H54 (cell line): ENCODE data around the gene GNA14.
"Not testable (repeated sequence)": the region's sequence is repeated elsewhere in the genome, so short reads cannot be mapped to it uniquely, and the experiment has no call there.

Source experiments
- DNase-seq: peaks from one replicate; pipeline ENCODE4 v3.0.0; 2011; ENCODE audit warnings: low spot score, mixed read lengths; ENCODE audit not compliant: insufficient read length
- FAIRE-seq: peaks from 3 replicates; lab custom pipeline; 2011; peaks lifted over from hg19 to GRCh38; lab: Jason Lieb, UNC
- POLR2A ChIP-seq: IDR thresholded peaks from 2 replicates; pipeline ENCODE4 v1.6.1; 2011; ENCODE audit warnings: low read depth, mild to moderate bottlenecking, low read length

The GNA14 gene

GRCh38 chr9:77648234-77649108 lies at the start of gene GNA14:
Gene GNA14 (minus strand): TSS chr9:77648322. CDS start chr9:77647793, 529 bp downstream.
- no peak for FAIRE-seq

GRCh38 chr9:77697238-77697984 lies 49.3 kb upstream of the GNA14 start:
- TF ChIP-seq POLR2A = no peak
- DNase-seq (no peak), FAIRE-seq (peak; percentile 68)

More at GRCh38 chr9:77648234-77649108, at the start of gene GNA14:
- TF ChIP-seq POLR2A = no peak
- no peak for DNase-seq

GRCh38 chr9:77690723-77691122 lies 42.6 kb upstream of the GNA14 start:
- not testable (repeated sequence) for DNase-seq, FAIRE-seq

- not testable (repeated sequence) for DNase-seq
- peak; percentile 68 for FAIRE-seq
Measured at GRCh38 chr9:77690119-77690518, 42.0 kb upstream of the GNA14 start.

DNA sequence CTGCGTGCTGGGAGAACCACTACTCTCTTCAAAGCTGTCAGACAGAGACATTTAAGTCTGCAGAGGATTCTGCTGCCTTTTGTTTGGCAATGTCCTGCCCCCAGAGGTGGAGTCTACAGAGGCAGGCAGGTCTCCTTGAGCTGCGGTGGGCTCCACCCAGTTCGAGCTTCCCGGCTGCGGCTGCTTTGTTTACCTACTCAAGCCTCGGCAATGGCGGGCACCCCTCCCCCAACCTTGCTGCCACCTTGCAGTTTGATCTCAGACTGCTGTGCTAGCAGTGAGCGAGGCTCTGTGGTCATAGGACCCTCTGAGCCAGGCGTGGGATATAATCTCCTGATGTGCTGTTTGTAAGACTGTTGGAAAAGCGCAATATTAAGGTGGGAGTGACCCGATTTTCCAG lies 39.6 kb upstream of the GNA14 start:
- not testable (repeated sequence) for DNase-seq, FAIRE-seq

DNA sequence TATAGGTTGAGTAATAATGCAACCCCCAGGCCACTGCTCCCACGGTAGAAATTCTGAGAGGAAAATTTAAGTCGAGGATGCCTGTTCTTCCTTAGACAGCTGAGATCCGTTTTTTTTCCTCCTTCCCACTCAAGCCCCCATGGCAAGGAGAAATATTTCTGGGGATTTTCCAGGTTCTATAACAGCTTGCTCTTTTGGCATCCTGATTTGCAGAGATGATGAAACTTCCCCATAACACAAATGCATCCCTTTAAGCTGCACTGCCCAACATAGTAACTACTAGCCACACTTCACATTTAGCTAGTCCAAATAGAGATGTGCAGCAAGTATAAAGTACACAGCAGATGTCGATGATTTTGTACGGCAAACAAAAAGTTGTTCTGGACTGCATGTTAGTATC lies 32.5 kb upstream of the GNA14 start:
- DNase-seq (no peak), FAIRE-seq (no peak)
- no peak for TF ChIP-seq POLR2A

- FAIRE-seq (no peak), DNase-seq (no peak)
- TF ChIP-seq POLR2A = no peak
Measured at GRCh38 chr9:77679661-77680368, 31.7 kb upstream of the GNA14 start.

DNA sequence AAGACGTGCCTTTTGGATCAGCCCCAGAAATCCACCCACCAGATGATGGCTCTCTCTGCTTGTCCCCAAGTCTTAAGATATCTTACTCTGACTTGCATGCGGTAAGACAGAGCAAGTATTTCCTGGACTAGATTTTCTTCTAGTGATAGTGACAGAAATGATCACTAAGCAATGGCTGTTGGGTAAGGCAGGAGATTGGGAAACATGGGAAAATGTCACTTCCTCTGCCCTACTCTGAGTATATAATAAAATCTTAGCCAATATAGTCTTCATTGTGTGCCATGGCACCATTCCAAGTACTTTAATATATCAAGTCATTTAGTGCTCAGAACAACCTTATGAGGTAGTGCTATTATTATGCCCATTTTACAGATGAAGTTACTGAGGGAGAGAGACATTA lies 31.0 kb upstream of the GNA14 start:
- FAIRE-seq (no peak), DNase-seq (no peak)
- TF ChIP-seq POLR2A = no peak

GRCh38 chr9:77677957-77678535 lies 29.9 kb upstream of the GNA14 start:
- no peak for FAIRE-seq
- no peak for TF ChIP-seq POLR2A
- no peak for DNase-seq

DNA sequence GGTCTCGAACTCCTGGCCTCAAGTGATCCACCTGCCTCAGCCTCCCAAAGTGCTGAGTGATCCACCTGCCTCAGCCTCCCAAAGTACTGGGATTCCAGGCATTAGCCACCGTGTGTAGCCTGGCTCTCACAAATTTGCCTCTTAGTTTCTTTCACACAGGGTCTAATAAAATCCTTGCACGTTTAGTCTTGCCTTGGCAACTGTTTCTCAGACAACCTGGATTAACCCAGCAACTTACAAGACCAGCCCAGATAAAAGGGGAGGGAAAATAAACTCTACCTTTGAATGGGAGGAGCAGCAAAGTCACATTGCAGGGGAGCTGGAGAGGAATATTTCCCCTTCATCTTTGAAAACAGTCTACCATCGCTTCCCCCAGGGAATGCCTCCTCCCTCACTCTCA lies 29.3 kb upstream of the GNA14 start:
- DNase-seq (no peak), FAIRE-seq (no peak)
- TF ChIP-seq POLR2A = no peak

DNA sequence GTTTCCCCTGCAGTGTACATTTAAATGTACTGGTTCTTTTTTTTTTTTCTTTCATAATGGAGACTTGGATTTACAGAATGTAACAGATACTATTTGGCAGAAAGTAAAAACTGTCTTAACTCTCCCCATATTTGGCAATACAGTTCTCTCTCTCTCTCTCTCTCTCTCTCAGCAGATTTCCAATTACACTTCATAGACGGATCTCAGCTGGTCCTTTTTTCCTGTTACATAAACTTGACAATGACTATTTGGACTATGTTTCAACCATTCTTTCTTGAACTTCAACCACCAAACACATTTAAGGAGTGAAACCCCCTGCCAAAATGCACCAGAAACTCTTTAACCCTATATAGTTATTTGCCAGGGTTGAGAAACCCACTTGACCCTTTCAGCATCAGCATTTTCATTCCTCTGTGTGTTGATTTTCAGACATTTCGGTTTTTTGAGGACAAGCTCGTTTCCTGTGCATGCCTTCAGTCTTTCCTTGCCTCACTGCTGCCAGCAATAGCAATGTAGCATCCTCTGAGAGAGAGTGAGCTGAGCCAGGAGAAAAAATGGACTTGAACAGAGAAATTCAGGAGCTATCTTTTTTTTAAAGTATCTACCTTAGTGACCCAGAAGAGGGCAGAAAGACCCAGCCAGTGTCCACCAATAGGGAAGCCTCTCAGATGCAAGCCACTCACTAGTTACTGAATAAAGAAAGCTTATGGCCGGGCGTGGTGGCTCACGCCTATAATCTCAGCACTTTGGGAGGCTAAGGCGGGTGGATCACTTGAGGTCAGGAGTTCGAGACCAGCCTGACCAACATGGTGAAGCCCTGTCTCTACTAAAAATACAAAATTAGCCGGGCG lies 26.0 kb upstream of the GNA14 start:
- no peak for TF ChIP-seq POLR2A
- no peak for FAIRE-seq
- no peak for DNase-seq

DNA sequence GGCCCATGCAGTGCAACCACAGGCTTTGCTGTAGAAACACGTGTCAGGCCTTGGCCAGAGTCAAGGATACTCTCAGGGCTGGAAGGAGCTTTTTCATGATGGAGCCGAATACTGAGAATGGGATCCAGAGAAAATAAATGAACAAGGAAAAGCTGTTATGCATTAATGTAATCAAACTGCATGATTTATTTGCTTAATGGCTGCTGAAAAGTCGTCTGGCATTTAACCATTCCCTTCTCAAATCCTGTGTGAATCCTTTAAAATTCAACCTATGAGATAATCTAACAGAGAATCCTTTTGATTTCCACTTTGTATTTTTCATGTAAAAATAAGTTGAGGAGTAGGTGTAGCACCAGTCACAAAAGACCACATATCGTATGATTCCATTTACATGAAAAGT lies 24.1 kb upstream of the GNA14 start:
- no peak for TF ChIP-seq POLR2A
- no peak for FAIRE-seq
- no peak for DNase-seq

GRCh38 chr9:77667151-77667550 lies 19.0 kb upstream of the GNA14 start:
- DNase-seq = no peak
- TF ChIP-seq POLR2A = no peak
- FAIRE-seq = no peak
